ENCODE data around the gene LAPTM5.

- TF ChIP-seq, protein P1, sequence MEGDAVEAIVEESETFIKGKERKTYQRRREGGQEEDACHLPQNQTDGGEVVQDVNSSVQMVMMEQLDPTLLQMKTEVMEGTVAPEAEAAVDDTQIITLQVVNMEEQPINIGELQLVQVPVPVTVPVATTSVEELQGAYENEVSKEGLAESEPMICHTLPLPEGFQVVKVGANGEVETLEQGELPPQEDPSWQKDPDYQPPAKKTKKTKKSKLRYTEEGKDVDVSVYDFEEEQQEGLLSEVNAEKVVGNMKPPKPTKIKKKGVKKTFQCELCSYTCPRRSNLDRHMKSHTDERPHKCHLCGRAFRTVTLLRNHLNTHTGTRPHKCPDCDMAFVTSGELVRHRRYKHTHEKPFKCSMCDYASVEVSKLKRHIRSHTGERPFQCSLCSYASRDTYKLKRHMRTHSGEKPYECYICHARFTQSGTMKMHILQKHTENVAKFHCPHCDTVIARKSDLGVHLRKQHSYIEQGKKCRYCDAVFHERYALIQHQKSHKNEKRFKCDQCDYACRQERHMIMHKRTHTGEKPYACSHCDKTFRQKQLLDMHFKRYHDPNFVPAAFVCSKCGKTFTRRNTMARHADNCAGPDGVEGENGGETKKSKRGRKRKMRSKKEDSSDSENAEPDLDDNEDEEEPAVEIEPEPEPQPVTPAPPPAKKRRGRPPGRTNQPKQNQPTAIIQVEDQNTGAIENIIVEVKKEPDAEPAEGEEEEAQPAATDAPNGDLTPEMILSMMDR (IDR thresholded peaks at IDR 0.05): no peak
- TF ChIP-seq EZH2 (IDR thresholded peaks at IDR 0.05; ENCODE audit: borderline replicate concordance, insufficient read depth, low read depth, low read length, poor library complexity, severe bottlenecking): no peak
Observed at GRCh38 chr1:30685796-30686165, 71.8 kb downstream of the LAPTM5 start.

Data from B cell (primary cell).